HG02798 (cell line): ENCODE measurements around the gene ATF6.
"Not testable (repeated sequence)": the region's sequence is repeated elsewhere in the genome, so short reads cannot be mapped to it uniquely, and the experiment has no call there.

Experiments
- ATAC-seq: cut with Tn5 transposase; IDR thresholded peaks from one replicate; pipeline ENCODE4 v1.9.1; 2021; ENCODE audit warnings: mild to moderate bottlenecking; ENCODE audit not compliant: unreplicated experiment, poor library complexity

The ATF6 gene

DNA sequence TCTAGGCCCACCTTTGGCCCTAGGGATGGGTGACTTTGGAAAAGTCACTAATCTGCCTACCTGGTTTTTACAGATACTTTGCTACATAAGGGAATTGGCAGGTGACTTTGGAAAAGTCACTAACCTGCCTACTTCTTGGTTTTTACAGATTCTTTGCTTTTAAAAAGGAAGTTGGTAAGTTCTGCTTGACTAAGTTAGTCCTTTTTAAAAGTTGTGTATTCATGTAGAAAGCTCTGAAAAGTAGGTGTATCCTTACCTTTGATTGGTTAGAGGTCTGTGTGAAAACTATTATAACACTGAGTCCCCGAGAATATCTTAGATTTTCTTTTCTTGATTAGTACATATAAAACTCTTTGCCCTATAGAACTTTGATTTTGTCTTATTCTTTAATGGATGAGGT, 12.4 kb downstream of the ATF6 start:
- no peak for ATAC-seq

DNA sequence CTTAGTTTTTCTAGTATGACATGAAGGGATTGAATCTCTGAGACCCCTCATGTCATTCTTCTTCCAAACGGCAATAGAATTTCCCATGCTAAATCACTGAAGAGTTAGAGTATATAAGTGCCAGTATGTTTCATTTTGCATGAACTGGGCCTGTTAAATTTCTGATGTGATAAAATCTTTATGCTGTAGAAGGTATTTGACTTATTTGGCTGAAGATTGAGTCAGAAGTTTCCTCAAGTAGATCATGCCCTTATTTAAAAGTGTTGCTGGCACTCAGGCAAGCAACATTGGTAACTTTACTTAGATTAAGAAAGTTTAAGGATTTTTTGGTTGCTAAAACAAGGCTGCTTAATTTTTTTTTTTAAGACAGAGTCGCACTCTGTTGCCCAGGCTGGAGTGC, 13.3 kb downstream of the ATF6 start:
- ATAC-seq: no peak

DNA sequence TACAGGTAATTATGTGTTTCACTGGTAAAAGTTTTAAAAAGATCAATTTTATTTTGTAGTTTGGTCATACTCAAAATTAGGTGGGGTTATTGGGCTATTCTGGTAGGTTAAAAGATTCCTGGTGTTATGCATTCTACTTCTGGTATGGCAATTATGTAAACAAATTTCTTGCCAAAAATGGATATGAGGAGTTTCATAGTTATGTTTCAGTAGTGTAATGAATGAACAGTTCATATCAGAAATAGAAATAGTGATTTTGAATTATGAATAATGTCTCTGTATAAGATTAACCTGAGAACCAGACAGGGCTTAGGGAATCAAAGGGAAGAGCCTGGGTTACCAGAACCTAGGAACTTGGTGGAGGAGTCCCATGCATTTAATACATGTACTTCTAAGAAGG, 15.9 kb downstream of the ATF6 start:
- ATAC-seq: peak; percentile 59

DNA sequence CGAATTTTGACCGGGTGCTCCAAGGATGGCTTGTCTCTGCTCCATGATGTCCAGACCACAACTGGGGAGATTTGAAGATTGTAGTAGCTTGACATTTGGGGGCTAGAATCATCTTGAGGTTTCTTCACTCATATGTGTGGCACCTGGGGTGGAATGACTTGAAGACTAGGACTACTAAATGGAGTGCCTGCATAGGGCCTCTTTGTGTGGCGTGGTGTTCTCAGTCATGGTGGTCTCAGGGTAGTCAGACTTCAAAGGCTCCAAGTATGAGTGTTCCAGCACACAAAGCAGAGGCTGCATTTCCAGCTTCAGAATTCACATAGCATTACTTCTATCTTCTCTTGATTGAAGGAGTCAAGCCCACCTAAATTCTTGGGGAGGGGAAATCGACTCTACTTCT, 16.8 kb downstream of the ATF6 start:
- no peak for ATAC-seq

DNA sequence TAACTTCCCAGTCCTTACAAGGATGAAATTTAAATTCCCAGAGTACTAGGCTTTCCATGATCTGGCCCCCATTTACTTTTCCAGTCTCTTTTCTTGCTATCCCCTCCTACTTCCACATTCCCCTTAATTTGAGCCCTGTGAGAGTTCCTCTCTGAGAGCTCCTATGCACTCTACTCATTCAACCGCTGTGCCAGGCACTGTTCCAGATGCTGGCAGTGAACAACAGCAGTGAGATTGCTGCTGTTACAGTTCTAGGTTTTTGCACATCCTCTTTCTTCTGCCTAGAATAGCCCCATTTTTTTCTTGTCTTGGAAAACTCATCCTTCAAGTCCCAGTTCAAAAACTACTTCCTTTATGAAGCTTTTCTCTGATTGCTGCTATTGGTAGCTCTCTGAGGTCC, 18.8 kb downstream of the ATF6 start:
- ATAC-seq: no peak

DNA sequence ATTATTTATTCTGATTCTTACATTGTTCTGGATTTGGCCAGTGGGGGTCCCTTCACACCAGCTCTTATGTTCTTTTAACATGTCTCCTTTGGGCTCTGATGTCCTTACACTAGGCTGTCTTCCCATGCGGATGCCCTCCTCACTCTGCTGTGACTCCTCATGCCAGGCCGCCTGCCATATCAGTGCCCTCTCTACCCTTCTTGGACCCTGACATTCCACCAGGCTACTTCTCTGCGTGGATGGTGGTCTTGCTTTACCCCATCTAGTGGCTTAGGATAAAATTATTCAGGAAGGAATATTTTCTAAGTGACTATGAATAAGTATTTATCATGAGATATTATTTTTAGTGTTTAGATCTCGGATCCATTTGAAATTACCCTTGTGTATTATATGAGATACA, 21.2 kb downstream of the ATF6 start:
- no peak for ATAC-seq

DNA sequence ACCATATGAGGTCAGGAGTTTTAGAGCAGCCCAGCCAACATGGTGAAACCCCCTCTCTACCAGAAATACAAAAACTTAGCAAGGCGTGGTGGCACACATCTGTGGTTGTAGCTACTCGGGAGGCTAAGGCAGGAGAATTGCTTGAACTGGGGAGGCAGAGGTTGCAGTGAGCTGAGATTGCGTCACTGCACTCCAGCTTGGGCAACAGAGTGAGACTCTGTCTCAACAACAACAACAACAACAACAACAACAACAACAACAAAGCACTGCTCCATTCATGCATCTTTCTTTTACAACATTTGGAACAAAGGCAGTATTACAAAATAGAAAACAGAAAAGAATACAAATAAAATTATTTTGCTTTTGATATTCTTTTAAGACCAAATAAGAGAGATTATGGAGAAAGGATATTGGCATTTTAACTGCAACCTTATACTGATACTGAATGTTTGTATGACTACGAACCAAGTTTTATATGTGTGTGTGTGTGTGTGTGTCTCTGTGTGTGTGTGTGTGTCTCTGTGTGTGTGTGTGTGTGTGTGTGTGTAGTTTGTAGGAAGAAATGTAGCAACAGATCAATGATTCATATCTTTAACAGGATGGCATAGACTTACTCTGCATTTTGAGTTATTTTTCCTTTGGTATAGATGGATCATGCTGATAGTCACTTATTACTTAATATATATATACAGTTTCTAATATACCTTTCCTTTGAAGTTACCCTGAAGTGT, 24.6 kb downstream of the ATF6 start:
- ATAC-seq: no peak

DNA sequence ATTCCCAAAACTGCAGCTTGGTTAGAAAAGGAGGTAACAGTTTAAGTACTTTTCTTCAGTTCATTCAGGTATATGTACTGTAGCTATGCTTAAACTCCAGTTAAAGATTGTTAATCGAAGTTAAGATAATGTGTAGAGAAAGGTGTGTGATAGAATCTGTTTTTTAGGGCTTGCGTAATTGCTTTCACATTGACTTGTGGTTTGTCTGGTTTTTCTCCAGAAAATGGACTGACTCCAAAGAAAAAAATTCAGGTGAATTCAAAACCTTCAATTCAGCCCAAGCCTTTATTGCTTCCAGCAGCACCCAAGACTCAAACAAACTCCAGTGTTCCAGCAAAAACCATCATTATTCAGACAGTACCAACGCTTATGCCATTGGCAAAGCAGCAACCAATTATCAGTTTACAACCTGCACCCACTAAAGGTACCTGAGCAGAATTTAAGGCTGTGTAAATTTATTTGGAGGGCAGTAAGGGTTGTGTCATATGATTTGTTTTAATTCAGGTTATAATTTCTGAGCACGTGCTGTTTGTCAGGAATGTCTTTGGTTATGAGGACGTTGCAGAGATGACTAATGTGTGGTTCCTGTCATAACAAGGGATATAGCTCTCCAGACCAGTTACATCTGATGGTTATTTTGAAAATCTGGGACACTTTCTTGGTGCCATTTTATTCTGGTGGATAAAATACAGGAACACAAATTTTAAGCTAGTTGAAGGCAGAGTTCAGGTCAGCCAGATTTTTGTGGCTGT, 26.0 kb downstream of the ATF6 start:
- ATAC-seq: no peak

DNA sequence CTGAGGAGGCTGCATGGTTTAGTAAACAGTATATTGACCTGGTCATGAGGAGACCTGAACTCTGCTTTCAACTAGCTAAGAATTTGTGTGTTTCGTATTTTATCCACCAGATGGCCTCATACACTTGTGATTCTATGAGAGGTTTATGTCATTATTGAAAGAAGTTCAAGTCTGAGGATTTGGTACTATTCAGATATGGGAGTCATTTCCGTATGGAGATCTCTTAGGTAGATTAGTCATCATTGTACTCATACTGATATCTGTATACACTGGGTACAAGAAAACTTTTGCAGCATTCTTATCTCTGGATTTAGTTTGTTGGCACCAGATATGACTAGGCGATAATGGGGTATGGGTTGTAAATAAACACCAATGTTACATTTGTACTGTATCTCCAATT, 26.6 kb downstream of the ATF6 start:
- peak; percentile 68 for ATAC-seq

DNA sequence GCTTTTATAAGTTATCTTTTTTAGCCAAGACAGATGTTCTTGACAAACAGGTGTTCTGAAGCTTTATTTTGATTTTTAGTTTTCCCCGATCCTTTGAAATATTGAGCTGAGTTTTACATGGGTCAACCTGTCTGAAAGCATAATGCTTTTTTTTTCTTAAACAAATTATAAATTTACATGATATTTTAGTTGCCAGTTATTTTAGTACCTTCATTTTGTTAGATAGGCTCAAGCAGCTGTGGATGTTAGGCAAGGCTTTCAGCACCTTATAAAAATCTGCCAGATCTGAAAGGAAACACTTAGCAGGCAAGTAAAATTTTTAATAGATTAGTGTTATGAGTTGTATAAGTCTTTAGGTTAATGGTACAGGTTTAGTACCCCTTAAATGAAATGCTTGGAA, 33.7 kb downstream of the ATF6 start:
- no peak for ATAC-seq

DNA sequence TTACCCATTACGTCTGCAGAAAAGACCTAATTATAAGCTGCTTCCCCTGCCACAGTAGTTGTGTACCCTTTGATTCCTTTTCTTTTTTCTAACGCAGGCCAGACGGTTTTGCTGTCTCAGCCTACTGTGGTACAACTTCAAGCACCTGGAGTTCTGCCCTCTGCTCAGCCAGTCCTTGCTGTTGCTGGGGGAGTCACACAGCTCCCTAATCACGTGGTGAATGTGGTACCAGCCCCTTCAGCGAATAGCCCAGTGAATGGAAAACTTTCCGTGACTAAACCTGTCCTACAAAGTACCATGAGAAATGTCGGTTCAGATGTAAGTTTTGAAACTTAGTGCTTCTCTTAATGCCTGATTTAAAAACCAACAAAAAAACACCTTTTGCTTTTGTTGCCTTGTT, 35.8 kb downstream of the ATF6 start:
- no peak for ATAC-seq

DNA sequence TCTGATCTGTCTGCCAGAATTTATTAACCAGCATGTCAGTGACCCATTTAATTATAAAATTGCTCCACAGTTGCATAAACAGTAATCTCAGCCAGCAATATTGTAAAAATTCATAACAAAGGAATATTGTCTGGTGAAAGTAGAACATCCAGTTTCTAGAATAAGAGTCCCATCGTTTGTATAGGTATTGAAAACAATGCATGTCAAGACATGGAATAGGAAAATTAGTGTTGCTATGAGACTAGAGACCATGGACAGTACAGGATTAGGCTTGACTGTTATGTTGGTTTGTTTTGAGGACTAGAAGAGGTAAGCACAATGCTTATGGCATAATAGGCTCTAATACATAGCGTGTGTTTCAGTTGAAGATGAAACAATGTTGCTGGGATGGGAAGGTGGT, 37.1 kb downstream of the ATF6 start:
- ATAC-seq: no peak

DNA sequence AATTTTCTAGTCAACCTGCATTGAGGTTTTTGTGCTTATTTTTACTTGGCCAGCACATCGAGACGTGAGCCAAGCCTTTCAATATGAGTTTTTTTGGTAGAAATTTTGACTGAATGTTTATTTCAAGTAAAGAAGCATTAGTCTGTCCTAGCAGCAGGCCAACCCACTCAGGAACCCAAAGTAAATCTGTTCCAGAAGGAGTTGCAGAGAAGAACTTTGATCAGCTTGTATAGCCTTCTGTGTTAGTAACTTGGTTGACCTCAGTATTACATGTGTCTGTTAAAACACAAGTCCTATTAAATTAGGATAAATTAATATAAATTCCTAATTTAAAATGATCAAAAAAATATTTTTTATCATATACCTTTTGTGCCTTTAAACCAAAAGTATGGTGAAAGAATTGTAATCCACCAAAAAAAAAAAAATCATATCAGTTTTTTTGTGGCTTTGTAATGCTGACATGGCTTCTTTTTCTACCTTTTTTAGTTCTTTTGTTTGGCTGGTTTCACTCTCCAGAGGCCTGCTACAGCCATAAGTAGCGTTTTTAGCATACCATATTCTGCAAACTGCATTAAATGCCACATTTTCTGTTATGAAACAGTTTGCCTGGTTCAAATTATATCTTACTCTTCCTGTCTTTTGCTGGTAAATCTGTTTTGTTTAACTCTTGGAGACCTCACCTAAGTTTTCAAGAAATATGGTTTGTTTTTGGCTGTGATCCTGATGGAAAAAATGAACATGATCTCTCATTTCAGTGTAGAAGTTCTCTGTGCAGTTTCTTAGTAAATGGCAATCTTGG, 39.5 kb downstream of the ATF6 start:
- no peak for ATAC-seq

DNA sequence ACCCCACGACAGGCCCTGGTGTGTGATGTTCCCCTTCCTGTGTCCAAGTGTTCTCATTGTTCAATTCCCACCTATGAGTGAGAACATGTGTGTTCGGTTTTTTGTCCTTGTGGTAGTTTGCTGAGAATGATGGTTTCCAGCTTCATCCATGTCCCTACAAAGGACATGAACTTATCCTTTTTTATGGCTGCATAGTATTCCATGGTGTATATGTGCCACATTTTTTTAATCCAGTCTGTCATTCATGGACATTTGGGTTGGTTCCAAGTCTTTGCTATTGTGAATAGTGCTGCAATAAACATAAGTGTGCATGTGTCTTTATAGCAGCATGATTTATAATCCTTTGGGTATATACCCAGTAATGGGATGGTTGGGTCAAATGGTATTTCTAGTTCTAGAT, 43.1 kb downstream of the ATF6 start:
- ATAC-seq: not testable (repeated sequence)

DNA sequence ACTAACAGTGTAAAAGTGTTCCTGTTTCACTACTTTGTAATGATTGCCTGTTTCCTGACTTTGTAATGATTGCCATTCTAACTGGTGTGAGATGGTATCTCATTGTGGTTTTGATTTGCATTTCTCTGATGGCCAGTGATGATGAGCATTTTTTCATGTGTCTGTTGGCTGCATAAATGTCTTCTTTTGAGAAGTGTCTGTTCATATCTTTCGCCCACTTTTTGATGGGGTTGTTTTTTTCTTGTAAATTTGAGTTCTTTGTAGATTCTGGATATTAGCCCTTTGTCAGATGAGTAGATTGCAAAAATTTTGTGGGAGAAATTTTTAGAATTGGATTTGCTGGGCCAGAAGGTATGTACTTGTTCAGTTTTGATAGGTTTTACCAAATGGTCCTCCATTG, 43.5 kb downstream of the ATF6 start:
- ATAC-seq: not testable (repeated sequence)

DNA sequence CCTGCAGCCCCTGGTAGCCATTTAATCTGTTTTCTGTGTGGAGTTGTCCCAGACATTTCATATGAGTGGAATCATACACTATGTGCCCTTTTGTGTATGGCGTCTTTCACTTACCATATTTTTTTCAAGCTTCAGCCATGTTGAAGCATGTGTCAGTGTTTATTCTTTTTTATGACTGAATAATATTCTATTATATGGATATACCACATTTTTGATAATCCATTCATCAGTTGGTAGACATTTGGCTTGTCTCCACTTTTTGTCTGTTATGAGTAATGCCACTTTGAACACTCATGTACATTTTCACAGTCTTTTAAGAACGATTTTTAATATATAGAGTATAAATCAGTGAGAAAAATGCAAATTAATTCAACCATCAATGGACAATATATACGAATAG, 44.7 kb downstream of the ATF6 start:
- no peak for ATAC-seq

DNA sequence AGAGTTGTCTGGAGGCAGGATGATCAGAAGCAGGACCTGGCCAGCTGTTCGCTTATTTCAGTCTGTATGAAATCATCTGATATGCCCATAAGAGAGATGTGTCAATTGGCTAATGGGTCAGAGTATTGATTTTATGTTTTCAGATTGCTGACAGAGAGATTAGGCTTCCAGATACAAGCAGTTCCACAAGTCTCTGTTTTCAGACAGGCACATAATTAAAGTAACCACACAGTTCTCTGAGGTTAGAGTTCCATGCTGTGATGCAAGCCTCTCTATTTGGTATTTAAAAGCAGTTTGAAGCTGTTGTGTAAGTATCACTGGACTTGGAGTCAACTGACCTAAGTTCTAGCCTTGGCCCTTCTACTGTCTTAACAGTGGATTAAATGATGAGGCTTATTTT, 50.1 kb downstream of the ATF6 start:
- no peak for ATAC-seq

DNA sequence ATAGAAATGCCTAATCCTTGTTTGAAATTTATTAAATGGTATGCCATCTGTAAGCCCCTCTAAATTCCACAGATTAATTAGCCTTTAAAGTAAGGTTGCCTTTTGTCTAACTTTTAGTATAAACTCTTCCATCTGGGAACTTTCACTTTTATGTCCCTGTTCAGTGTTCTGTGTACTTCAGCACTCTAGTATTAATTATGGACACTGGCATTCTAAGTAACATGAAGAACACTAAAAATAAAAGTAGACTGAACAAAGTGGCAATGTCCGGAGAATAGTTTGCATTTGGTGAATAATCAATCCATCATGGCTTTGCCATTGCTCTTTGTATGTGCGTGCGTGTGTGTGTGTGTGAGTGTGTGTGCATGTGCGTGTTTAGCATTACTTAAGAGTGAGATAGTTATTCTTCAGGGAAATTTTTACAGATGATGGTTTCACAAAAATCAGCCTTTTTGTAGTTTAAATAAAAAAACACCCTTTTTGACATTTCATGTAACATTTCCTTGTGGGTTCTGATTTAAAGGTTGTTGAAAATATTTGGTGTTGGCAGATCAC, 51.1 kb downstream of the ATF6 start:
- ATAC-seq: no peak

DNA sequence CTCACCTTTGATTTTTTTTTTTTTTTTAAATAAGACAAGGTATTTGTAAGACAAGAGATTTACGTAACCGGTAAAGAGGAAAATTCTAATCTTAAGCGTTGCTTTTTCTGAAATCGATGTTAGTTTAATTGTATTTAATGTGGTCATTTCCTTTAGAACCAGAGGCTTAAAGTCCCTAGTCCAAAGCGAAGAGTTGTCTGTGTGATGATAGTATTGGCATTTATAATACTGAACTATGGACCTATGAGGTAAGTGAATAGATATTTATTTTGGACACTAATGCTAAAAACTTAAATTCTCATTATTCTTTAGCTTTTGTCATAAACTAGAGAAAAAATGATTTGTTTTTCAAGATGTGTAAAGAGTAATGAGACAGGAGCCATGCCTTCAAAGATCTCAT, 54.8 kb downstream of the ATF6 start:
- no peak for ATAC-seq

DNA sequence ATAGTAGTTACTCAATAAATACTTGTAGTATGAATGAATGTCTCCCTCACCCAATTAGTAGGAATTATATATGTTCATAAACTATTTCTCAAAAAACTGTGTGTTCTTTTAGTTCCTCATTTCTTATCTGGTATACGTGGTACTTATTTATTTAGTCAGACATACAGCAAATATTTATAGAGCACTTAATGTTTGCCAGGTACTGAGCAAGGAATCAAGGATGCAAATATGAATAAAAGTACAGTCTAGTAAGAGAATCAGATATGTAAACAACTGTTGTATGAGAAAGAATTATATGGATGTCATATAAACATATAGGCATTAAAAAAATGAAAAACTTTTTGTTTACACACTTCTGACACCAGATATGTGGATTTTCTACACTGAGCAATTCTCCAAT, 58.5 kb downstream of the ATF6 start:
- no peak for ATAC-seq

DNA sequence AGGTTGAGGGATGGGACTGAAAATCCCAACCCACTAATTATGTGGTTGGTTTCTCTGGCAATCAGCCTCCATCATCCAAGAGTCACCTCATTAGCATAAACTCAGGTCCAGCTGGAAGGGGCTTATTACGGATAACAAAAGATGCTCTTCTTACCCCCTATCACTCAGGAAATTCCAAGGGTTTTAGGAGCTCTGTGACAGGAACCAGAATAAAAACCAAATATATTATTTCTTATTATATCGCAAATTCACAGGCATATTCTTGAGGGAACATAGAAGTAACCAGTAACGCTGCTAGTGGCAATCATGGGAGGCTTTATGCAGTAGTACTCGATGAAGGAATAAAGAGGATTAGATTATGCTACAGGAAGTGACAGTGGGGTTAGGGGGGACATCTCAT, 59.7 kb downstream of the ATF6 start:
- ATAC-seq: no peak
